Suppressor macrophage (primary cell): Measurements from ENCODE around the gene OR3A2.
A peak's percentile ranks its signal among the peaks of the same experiment; 100 is the strongest.
"Not testable (repeated sequence)": the region's sequence is repeated elsewhere in the genome, so short reads cannot be mapped to it uniquely, and the experiment has no call there.

Experiments used
- DNase-seq, 4 experiments: peaks; one replicate each; pipeline ENCODE4 v3.0.0-alpha.2; 2020 to 2022
- total RNA-seq, 17 experiments: gene quantifications; one replicate each; lab custom pipeline; 2026; ENCODE audit warnings: mixed read lengths in 6 of 17, inconsistent platforms in 3 of 17; lab: John Stamatoyannopoulos, UW

OR3A2 gene
- total RNA-seq: 0 to 0.88 (median 0) reads per million in 17 experiments

GRCh38 chr17:3385869-3386816, at the start of gene OR3A2:
OR3A2 (minus strand) TSS chr17:3386308.
- peak in 1 of 4 experiments; percentile 59 for DNase-seq

DNA sequence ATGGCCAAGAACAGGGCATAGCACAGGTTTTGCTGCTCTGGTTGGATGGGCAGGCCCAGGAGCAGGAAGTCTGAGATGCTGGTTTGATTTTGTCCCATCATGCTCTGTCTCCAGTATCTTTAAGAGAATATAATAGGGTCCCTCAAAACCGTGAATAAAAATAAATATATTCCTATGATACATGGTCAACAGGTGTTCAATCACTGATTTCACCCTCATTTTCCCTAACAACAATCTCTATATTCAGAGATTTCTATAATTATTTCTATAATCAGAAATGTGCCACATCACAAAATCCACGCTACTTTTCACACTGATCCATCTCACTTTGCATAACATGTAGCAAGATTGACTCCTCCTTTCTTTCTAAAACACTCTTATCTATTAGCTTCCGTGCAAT, 47.6 kb upstream of the OR3A2 start, which contains the start of gene OR1E2:
TSS of gene OR1E2 (minus strand) at position 101 of the 400 bp plus-strand sequence. CDS start at position 101, 0 bp downstream.
- DNase-seq: no peak

DNA sequence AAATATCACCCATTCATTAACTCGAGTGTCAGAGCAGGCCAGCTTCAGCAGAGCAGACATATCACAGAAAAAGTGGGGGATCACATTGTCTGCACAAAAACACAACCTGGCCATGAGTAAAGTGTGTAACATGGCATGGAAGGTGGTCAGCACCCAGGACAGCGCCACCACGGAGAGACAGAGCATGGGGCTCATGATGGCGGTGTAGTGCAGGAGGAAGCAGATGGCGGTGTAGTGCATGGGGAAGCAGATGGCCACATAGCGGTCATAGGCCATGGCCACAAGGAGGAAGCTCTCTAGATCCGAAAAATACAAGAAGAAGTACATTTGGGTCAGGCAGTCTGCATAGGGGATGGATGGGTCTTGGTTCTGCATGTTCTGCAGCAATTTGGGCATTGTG, 47.1 kb upstream of the OR3A2 start:
- peak; percentile 47 to 81 (median 76) for DNase-seq

DNA sequence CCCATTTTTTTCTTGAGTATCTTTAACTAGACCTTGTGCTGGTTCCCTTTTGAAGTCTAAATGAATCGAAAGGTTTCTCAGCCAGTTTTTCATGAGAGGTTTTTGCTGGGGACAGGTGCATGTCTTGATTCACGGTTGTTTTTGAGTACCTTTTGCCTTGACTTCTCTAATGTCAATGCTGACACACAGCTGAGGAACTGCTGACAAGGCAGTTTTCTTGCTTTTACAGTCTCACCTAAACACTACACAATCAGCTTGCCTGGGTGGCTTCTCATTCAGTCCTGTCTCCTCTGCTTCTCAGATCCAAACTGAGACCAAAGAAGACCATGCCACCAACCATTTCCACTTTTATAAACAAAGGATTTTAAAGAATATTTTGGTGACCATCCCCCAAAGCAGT, 32.1 kb upstream of the OR3A2 start:
- no peak for DNase-seq

DNA sequence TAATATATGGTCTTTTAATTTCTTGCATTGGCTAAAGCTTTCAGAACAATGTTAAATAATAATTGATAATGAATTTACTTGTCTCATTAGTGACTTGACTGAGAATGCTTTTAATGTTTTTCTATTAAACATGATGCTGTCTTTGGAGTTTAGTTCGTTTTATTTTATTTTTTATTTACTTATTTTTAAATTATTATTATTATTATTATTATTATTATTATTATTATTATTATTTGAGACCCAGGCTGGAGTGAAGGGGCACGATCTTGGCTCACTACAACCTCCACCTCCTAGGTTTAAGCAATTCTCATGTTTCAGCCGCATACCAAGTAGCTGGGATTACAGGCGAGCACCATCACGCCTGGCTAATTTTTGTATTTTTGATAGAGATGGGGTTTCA, 29.5 kb upstream of the OR3A2 start:
- DNase-seq: no peak

DNA sequence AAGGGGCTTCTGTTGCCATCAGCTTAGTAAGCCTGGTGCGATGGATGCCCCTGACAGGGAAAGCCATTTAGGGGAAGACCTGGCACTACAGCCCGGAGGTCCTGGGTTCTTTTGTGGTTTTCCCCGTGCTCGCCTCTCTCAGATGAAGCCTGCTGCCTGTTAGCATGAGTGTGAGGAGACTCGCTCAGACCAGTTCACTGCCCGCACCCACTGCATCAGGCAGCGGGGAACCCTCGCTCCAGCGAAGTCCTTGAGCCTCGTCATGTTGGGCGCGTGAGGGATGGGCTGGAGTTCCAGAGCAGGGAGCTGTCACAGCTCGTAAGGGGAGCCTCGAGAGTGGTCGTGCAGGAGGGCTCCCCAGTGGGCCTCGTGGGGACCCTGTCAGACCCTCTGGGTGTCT, 26.1 kb upstream of the OR3A2 start:
- not testable (repeated sequence) for DNase-seq

DNA sequence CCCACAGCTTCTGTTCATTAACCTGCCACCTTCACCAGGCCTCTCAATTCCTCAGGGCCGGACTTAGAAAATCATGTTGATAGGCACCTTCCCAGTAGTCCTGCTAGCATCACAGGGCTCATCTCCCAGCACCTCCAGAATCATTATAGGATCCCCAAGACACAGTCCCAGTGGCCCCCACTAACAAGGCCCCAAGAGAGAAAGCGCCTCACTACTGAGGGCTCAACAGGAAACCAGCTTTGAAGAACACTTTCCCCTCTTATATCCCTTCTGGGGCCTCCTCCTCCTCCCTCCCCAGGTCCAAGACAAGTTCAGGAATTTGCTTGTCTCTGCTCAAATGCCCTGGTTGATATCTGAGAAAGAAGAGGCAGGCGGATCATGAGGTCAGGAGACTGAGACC, 25.0 kb upstream of the OR3A2 start, which contains the start of gene OR3A3:
TSS of gene OR3A3 (plus strand) at position 301 of the 400 bp plus-strand sequence.
- no peak for DNase-seq

DNA sequence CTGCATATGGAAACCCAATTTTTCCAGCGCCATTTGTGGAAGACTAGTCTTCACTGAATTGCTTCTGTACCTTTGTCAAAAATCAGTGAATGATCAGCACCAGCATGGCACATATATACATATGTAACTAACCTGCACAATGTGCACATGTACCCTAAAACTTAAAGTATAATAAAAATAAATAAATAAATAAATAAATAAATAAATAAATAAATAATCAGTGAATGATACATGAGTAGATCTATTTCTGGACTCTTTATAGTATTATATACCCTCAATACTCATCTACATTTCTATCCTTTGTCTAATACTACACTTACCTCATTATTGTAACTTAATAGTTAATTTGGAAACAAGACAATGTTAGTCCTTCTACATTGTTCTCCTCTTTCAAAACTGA, 17.7 kb upstream of the OR3A2 start:
- not testable (repeated sequence) for DNase-seq

GRCh38 chr17:3401786-3402185, 15.7 kb upstream of the OR3A2 start:
- no peak for DNase-seq

GRCh38 chr17:3400055-3400454, 13.9 kb upstream of the OR3A2 start:
- DNase-seq: peak in 1 of 4 experiments; percentile 2

DNA sequence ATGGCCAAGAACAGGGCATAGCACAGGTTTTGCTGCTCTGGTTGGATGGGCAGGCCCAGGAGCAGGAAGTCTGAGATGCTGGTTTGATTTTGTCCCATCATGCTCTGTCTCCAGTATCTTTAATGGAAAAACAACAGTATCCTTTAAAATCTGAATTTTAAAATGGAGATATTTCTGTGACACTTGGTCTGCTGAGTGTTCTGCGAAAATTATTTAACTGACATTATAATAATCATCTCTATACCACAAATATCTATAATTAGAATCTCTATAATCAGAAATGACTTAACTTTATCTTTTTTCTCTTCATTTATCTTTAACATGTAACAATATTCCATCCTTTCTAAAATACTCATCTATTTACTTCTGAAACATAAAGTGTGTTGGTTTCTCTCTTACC, 12.2 kb upstream of the OR3A2 start, which contains the start of gene OR1E1:
TSS of gene OR1E1 (minus strand) at position 101 of the 400 bp plus-strand sequence. CDS start at position 101, 0 bp downstream.
- no peak for DNase-seq

DNA sequence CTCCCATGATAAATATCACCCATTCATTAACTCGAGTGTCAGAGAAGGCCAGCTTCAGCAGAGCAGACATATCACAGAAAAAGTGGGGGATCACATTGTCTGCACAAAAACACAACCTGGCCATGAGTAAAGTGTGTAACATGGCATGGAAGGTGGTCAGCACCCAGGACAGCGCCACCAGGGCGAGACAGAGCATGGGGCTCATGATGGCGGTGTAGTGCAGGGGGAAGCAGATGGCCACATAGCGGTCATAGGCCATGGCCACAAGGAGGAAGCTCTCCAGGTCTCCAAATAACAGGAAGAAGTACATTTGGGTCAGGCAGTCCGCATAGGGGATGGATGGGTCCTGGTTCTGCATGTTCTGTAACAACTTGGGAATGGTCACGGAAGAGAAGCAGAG, 11.7 kb upstream of the OR3A2 start:
- peak; percentile 7 to 45 (median 29) for DNase-seq

GRCh38 chr17:3389791-3390190, 3.7 kb upstream of the OR3A2 start:
- no peak for DNase-seq

DNA sequence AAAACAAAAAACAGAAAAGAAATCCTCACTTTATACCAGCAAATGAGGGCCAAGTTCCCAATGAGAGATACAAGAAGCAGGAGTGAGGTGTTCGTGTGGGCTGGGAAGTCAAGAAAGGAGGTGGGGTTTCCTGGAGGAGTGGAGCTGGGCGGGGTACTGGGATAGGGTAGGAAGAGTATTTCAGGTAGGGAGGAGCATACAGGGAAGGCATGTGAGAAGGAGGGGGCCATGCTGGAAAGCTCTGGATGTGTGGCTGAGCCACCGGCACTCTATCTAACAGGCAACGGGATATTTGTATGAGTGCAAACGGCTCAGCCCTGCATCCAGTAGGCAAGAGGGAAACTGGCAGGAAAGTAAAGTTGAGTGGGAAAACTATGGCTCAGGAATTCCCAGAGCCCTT, 4.2 kb downstream of the OR3A2 start:
- no peak for DNase-seq

DNA sequence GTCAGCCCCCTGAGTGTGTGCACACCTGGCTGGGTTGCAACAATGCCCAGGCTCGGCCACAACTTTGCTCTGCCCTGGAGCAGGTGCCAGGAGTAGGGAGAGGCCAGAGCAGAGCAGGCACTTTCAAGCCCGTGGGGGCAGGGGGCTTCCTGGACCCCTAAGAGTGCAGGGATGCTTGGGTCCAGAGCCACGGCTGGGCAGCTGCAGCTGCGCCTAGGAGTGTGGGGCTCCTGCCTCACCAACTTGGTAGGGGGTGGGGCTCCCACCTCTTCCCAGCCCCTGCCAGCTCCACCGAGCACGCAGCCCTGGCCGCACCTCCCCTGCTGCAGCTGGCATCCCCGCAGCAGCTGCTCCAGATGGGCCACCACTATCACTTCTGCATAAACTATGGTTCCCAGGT, 7.8 kb downstream of the OR3A2 start:
- DNase-seq: no peak

- not testable (repeated sequence) for DNase-seq
These were observed 14.9 kb downstream of the OR3A2 start for GRCh38 chr17:3371167-3371566.

GRCh38 chr17:3342782-3343181, 43.3 kb downstream of the OR3A2 start:
- DNase-seq: not testable (repeated sequence)

DNA sequence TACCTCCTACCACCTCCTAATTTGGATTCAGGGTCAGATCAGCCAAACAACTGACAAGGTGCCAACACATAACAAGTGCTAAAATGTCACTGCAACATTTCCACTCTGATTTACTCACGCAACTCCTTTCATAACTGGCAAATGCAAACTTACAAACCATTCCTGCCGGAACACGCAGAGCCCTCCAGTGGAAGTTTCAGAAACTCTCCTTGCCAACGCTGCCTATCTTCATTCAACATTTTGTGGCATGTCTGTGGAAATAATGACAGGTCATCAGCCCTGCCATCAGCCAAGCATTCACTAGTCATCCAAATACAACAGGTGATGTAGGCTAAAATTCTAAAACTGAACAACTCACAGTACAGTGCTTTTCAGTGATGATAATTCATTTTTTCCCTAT, 50.2 kb downstream of the OR3A2 start:
- DNase-seq: peak; percentile 2 to 21 (median 5)

DNA sequence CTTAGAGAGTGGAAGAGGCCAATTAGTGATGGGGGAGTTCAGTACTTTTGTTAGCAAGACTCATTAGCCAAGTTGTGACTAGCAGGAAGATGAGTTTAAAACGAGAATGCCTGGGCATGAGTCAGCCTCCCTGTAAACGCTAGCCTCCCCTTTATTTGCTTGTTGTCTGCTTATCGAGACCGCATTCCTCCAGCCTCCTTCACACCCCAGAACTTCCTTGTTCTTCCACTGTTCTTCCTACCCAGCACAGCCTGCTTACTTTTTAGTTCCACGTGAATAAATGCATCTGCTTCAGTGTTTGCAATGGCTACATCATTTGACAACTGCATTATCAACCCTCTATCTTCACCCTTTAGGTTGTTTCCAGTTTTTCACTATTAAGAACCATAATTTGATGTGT, 67.8 kb downstream of the OR3A2 start:
- DNase-seq: no peak

GRCh38 chr17:3316836-3317235, 69.3 kb downstream of the OR3A2 start:
- no peak for DNase-seq

- peak in 1 of 4 experiments; percentile 3 for DNase-seq
These were observed 77.5 kb downstream of the OR3A2 start for GRCh38 chr17:3308603-3309002.

- DNase-seq: no peak
These were observed 87.8 kb downstream of the OR3A2 start, which contains the start of gene OR3A1 for GRCh38 chr17:3298260-3298659. OR3A1 (minus strand) TSS chr17:3298360; CDS start chr17:3292582, 5,778 bp downstream.

DNA sequence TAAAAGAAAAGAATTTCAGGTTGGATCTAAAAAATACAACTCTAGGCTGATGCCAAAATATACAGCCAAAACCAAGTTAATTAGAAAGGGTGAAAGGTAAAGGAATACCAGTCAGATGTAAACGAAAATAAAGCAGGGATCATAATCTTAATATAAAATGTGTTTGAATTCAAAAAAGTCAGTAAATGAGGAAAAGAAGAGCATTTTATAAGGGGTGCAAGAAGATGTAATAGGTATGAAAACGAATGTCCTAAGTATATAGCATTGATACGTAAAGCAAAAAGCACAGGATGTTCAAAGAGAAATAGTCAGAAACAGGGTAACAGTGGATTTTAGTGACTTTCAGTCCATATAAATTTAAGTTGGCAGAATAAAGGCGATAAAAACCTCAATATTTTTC, 90.5 kb downstream of the OR3A2 start:
- DNase-seq: no peak

GRCh38 chr17:3293548-3293947, 92.6 kb downstream of the OR3A2 start:
- not testable (repeated sequence) for DNase-seq
